ENCODE data around the gene CUL2.

The CUL2 gene

DNA sequence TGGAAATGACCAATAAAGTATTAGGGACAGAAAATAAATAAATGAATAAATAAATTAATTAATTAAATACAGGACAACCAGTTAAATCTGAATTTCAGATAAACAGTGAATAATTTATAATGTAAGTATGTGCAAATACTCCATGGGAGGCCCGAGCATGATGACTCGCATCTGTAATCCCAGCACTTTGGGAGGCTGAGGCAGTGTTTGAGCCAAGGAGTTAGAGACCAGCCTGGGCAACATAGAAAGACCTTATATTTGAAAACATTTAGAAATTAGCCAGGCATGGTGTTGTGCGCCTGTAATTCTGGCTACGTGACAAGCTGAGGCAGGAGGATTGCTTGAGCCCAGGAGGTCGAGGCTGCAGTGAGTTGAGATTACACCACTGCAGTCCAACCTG lies 123.7 kb downstream of the CUL2 start:
- Histone ChIP-seq H2BK12ac (ENCODE audit: low read length) (no peak overlapping the region), H3K27ac (replicated peaks; ENCODE audit: low read length) (no peak overlapping the region)
- no peak for DNase-seq (ENCODE audit: low spot score)

DNA sequence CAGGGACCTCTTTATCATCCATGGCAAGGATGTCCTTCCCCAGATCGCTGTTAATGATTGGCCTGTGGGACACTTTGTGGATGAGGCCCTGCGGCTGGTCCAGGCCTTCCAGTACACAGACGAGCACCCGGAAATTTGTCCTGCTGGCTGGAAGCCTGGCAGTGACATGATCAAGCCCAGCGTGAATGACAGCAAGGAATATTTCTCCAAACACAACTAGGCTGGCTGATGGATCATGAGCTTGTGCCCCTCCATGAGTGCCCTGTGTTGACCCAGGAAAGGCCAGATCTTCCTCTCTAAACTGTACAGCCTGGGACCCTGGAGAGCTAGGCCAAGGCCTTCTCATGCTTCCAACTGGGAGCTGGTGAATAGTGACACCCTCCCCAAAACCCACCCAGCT lies 124.1 kb downstream of the CUL2 start:
- H2BK15ac ChIP-seq (ENCODE audit: low read length), result no peak overlapping the region
- no peak overlapping the region for H3K4me2 ChIP-seq (ENCODE audit: insufficient read depth, low read length, poor library complexity, severe bottlenecking)
- H2BK120ac ChIP-seq (ENCODE audit: low read depth, low read length), result no peak overlapping the region
- WGBS, 2 donors (ENCODE audit: extremely low coverage in 2 of 2, insufficient read length in 2 of 2, insufficient replicate concordance in 1 of 2), result no CpG with 5 or more reads among the region's 5 CpGs
- no peak overlapping the region for H2AFZ ChIP-seq (ENCODE audit: low read length)
- no peak overlapping the region for H2BK5ac ChIP-seq (ENCODE audit: low read length)
- H3K14ac ChIP-seq (ENCODE audit: low read length), result no peak overlapping the region
- no peak overlapping the region for H3K4me3 ChIP-seq (ENCODE audit: low read length in 2 of 2)
- H2AK5ac ChIP-seq (ENCODE audit: low read depth, low read length), result no peak overlapping the region
- H3K4me1 ChIP-seq (ENCODE audit: control insufficient read depth in 2 of 2, insufficient read depth in 1 of 2, low read depth in 1 of 2, low read length in 2 of 2), result peaks cover 0 to 8% of the 10 kb centered on the region in 2 donors
- no peak for DNase-seq (ENCODE audit: low spot score)
- no peak overlapping the region for H3K23ac ChIP-seq (ENCODE audit: low read depth, low read length, poor library complexity)
- no peak overlapping the region for H4K91ac ChIP-seq (ENCODE audit: low read depth, low read length, poor library complexity)
- no peak overlapping the region for H3K9ac ChIP-seq (ENCODE audit: low read depth, low read length, poor library complexity)
- H3K79me1 ChIP-seq (ENCODE audit: low read depth, low read length), result no peaks in the 10 kb centered on the region
- H3K27ac ChIP-seq (replicated peaks; ENCODE audit: low read length), result no peak overlapping the region
- no peak overlapping the region for H4K8ac ChIP-seq (ENCODE audit: low read depth, low read length)
- no peaks in the 10 kb centered on the region for H3K36me3 ChIP-seq (replicated peaks in 1 of 2; ENCODE audit: control insufficient read depth in 2 of 2, insufficient read depth in 2 of 2, low read length in 2 of 2)
- no peak overlapping the region for H3K4ac ChIP-seq (ENCODE audit: low read length)
- H2BK12ac ChIP-seq (ENCODE audit: low read length), result no peak overlapping the region
- no peaks in the 10 kb centered on the region for H3K9me3 ChIP-seq (replicated peaks in 1 of 2; ENCODE audit: control insufficient read depth in 2 of 2, insufficient read depth in 1 of 2, low read depth in 1 of 2, low read length in 2 of 2)
- H3K18ac ChIP-seq (ENCODE audit: low read length), result no peak overlapping the region
- H3K27me3 ChIP-seq (ENCODE audit: control insufficient read depth in 3 of 3, insufficient read depth in 3 of 3, low read depth in 1 of 3, low read length in 3 of 3), result peaks cover 0 to 19% (median 0%) of the 10 kb centered on the region in 3 experiments

More for the DNA sequence above, 123.7 kb downstream of the CUL2 start:
- H3K9me3 ChIP-seq (replicated peaks in 1 of 2; ENCODE audit: control insufficient read depth in 2 of 2, insufficient read depth in 1 of 2, low read depth in 1 of 2, low read length in 2 of 2), result no peaks in the 10 kb centered on the region
- no peak overlapping the region for H3K4me2 ChIP-seq (ENCODE audit: insufficient read depth, low read length, poor library complexity, severe bottlenecking)
- H4K91ac ChIP-seq (ENCODE audit: low read depth, low read length, poor library complexity), result no peak overlapping the region
- H2AFZ ChIP-seq (ENCODE audit: low read length), result no peak overlapping the region
- no peak overlapping the region for H3K4ac ChIP-seq (ENCODE audit: low read length)
- H3K4me1 ChIP-seq (ENCODE audit: control insufficient read depth in 2 of 2, insufficient read depth in 1 of 2, low read depth in 1 of 2, low read length in 2 of 2), result peaks cover 0 to 8% of the 10 kb centered on the region in 2 donors
- peak overlapping the region; percentile 26 for H4K8ac ChIP-seq (ENCODE audit: low read depth, low read length)
- H3K23ac ChIP-seq (ENCODE audit: low read depth, low read length, poor library complexity), result no peak overlapping the region
- no peak overlapping the region for H2BK15ac ChIP-seq (ENCODE audit: low read length)
- H2BK5ac ChIP-seq (ENCODE audit: low read length), result no peak overlapping the region
- no peaks in the 10 kb centered on the region for H3K36me3 ChIP-seq (replicated peaks in 1 of 2; ENCODE audit: control insufficient read depth in 2 of 2, insufficient read depth in 2 of 2, low read length in 2 of 2)
- no peak overlapping the region for H3K18ac ChIP-seq (ENCODE audit: low read length)
- peaks cover 0 to 22% (median 0%) of the 10 kb centered on the region in 3 experiments for H3K27me3 ChIP-seq (ENCODE audit: control insufficient read depth in 3 of 3, insufficient read depth in 3 of 3, low read depth in 1 of 3, low read length in 3 of 3)
- H3K14ac ChIP-seq (ENCODE audit: low read length), result no peak overlapping the region
- H2AK5ac ChIP-seq (ENCODE audit: low read depth, low read length), result no peak overlapping the region
- no CpG with 5 or more reads among the region's 5 CpGs for WGBS, 2 donors (ENCODE audit: extremely low coverage in 2 of 2, insufficient read length in 2 of 2, insufficient replicate concordance in 1 of 2)
- no peak overlapping the region for H3K9ac ChIP-seq (ENCODE audit: low read depth, low read length, poor library complexity)
- H3K4me3 ChIP-seq (ENCODE audit: low read length in 2 of 2), result no peak overlapping the region
- no peak overlapping the region for H2BK120ac ChIP-seq (ENCODE audit: low read depth, low read length)
- H3K79me1 ChIP-seq (ENCODE audit: low read depth, low read length), result no peaks in the 10 kb centered on the region

DNA sequence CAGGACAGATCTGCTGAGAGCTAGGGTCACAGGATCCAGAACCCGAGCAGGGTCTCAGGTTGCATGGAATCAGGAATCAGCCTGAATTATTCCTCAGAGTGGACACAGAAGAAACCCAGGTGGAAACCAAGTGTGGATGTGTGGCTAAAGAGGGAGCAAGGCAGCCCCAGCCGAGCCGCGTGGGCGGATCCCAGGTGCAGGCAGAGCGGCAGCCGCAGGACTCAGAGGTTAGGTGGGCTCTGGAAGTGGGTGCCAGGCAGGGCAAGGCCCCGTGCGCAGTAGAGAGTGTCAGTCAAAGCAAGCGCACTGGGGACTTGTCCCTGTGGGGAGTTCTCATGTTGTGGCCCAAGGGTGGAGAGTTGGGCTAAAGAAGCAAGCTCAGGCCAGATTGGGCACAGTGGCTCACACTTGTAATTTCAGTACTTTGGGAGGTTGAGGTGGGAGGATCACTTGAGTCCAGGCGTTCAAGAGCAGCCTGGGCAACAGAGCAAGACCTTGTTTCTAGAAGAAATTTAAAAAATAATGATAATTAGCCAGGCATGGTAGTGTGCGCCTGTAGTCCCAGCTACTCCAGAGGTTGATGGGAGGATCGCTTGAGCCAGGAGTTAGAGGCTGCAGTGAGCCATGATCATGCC lies 125.9 kb downstream of the CUL2 start:
- Histone ChIP-seq H2BK120ac (ENCODE audit: low read depth, low read length) (no peak overlapping the region), H3K79me1 (ENCODE audit: low read depth, low read length) (no peaks in the 10 kb centered on the region), H3K36me3 (replicated peaks in 1 of 2; ENCODE audit: control insufficient read depth in 2 of 2, insufficient read depth in 2 of 2, low read length in 2 of 2) (no peaks in the 10 kb centered on the region), H4K91ac (ENCODE audit: low read depth, low read length, poor library complexity) (no peak overlapping the region), H3K9ac (ENCODE audit: low read depth, low read length, poor library complexity) (no peak overlapping the region), H3K4me1 (ENCODE audit: control insufficient read depth in 2 of 2, insufficient read depth in 1 of 2, low read depth in 1 of 2, low read length in 2 of 2) (peaks cover 0 to 6% of the 10 kb centered on the region in 2 donors), H2AK5ac (ENCODE audit: low read depth, low read length) (no peak overlapping the region), H3K4me3 (ENCODE audit: low read length in 2 of 2) (no peak overlapping the region), H4K8ac (ENCODE audit: low read depth, low read length) (no peak overlapping the region), H3K18ac (ENCODE audit: low read length) (no peak overlapping the region), H2AFZ (ENCODE audit: low read length) (no peak overlapping the region), H2BK15ac (ENCODE audit: low read length) (peak overlapping the region; percentile 58), H3K27me3 (ENCODE audit: control insufficient read depth in 3 of 3, insufficient read depth in 3 of 3, low read depth in 1 of 3, low read length in 3 of 3) (peaks cover 0 to 11% (median 0%) of the 10 kb centered on the region in 3 experiments), H3K9me3 (replicated peaks in 1 of 2; ENCODE audit: control insufficient read depth in 2 of 2, insufficient read depth in 1 of 2, low read depth in 1 of 2, low read length in 2 of 2) (no peaks in the 10 kb centered on the region), H3K23ac (ENCODE audit: low read depth, low read length, poor library complexity) (no peak overlapping the region), H3K4me2 (ENCODE audit: insufficient read depth, low read length, poor library complexity, severe bottlenecking) (no peak overlapping the region), H3K14ac (ENCODE audit: low read length) (peak overlapping the region; percentile 17), H3K27ac (replicated peaks; ENCODE audit: low read length) (no peak overlapping the region), H2BK12ac (ENCODE audit: low read length) (no peak overlapping the region), H2BK5ac (ENCODE audit: low read length) (peak overlapping the region; percentile 73), H3K4ac (ENCODE audit: low read length) (no peak overlapping the region)
- DNase-seq (ENCODE audit: low spot score), result no peak
- WGBS, 2 donors (ENCODE audit: extremely low coverage in 2 of 2, insufficient read length in 2 of 2, insufficient replicate concordance in 1 of 2), result no CpG with 5 or more reads among the region's 13 CpGs

DNA sequence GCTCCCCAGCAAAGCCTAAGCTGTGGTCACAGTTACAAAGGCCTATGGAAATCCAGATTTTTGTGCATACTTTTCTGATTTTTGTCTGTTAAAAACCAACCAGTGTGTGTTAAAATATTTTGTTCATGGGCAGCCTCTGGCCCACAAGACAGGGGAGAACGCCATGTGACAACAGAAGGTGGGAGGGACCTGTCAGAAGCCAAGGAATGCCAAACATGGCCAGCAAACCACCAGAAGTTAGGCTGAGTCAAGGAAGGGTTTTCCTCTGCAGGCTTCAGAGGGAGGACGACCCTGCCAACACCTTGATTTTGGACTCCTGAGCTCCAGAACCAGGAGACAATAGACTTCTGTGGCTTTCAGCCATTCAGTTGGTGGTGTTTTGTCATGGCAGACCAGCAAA lies 127.3 kb downstream of the CUL2 start:
- Histone ChIP-seq H3K4me1 (ENCODE audit: control insufficient read depth in 2 of 2, insufficient read depth in 1 of 2, low read depth in 1 of 2, low read length in 2 of 2) (peaks cover 0 to 7% of the 10 kb centered on the region in 2 donors), H3K4ac (ENCODE audit: low read length) (no peak overlapping the region), H2AFZ (ENCODE audit: low read length) (no peak overlapping the region), H3K9ac (ENCODE audit: low read depth, low read length, poor library complexity) (no peak overlapping the region), H2AK5ac (ENCODE audit: low read depth, low read length) (no peak overlapping the region), H3K27me3 (ENCODE audit: control insufficient read depth in 3 of 3, insufficient read depth in 3 of 3, low read depth in 1 of 3, low read length in 3 of 3) (peaks cover 0 to 10% (median 0%) of the 10 kb centered on the region in 3 experiments), H2BK15ac (ENCODE audit: low read length) (no peak overlapping the region), H3K18ac (ENCODE audit: low read length) (no peak overlapping the region), H3K36me3 (replicated peaks in 1 of 2; ENCODE audit: control insufficient read depth in 2 of 2, insufficient read depth in 2 of 2, low read length in 2 of 2) (no peaks in the 10 kb centered on the region), H2BK120ac (ENCODE audit: low read depth, low read length) (no peak overlapping the region), H4K91ac (ENCODE audit: low read depth, low read length, poor library complexity) (no peak overlapping the region), H3K4me2 (ENCODE audit: insufficient read depth, low read length, poor library complexity, severe bottlenecking) (no peak overlapping the region), H2BK12ac (ENCODE audit: low read length) (no peak overlapping the region), H4K8ac (ENCODE audit: low read depth, low read length) (no peak overlapping the region), H3K79me1 (ENCODE audit: low read depth, low read length) (no peaks in the 10 kb centered on the region), H2BK5ac (ENCODE audit: low read length) (no peak overlapping the region), H3K4me3 (ENCODE audit: low read length in 2 of 2) (no peak overlapping the region), H3K23ac (ENCODE audit: low read depth, low read length, poor library complexity) (no peak overlapping the region), H3K14ac (ENCODE audit: low read length) (no peak overlapping the region), H3K27ac (replicated peaks; ENCODE audit: low read length) (no peak overlapping the region), H3K9me3 (replicated peaks in 1 of 2; ENCODE audit: control insufficient read depth in 2 of 2, insufficient read depth in 1 of 2, low read depth in 1 of 2, low read length in 2 of 2) (no peaks in the 10 kb centered on the region)
- no peak for DNase-seq (ENCODE audit: low spot score)
- no CpG with 5 or more reads among the region's 2 CpGs for WGBS, 2 donors (ENCODE audit: extremely low coverage in 2 of 2, insufficient read length in 2 of 2, insufficient replicate concordance in 1 of 2)

Measured in neuronal stem cell (in vitro differentiated cells).